WI38 (cell line): ENCODE data around the gene ITGAL.
"Not testable (repeated sequence)": the region's sequence is repeated elsewhere in the genome, so short reads cannot be mapped to it uniquely, and the experiment has no call there.

Source experiments
- H3K4me3 ChIP-seq: 2 replicates; pipeline ENCODE4 v1.5.1; 2011; ENCODE audit warnings: low read depth, mild to moderate bottlenecking, control low read depth, low read length
- TF ChIP-seq, protein P1 (sequence below): IDR thresholded peaks from 2 replicates; pipeline ENCODE4 v1.5.1; 2012; ENCODE audit warnings: low read depth, mild to moderate bottlenecking, control low read depth, low read length

ITGAL gene

DNA sequence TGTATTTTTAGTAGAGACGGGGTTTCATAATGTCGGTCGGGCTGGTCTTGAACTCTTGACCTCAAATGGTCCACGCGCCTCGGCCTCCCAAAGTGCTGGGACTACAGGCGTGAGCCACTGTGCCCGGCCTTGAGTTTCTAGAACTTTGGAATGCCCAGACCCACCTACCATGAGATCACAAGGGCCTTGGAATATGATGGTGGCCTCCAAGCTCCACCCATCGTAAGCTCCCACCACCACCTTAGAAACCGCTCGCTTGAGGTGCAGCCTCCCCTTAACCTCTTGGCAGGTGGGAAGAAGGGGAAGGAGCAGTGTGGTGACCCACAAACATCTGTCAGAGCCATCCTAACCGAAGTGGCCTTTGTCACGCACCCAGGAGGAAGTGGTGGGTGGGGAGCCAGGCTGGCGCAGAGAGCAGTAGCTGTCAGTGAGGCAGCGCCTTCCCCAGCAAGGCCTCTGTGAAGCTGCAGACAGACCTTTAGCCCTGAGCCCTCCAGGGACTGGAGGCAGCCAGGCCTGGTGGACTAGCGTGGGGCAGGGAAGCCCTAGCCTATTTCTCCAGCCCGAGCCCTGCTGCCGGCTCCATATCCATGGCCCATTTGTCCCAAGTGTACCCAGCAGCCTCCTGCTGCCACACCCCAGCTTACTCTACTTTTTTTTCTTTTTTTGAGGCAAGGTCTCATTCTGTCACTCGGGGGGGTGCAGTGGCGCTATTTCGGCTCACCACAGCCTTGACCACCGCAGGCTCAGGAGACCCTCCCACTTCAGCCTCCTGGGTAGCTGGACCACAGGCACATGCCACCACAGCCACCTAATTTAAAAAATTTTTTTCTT, 13.8 kb upstream of the ITGAL start:
- H3K4me3 ChIP-seq: no peak overlapping the region
- TF ChIP-seq, protein P1, sequence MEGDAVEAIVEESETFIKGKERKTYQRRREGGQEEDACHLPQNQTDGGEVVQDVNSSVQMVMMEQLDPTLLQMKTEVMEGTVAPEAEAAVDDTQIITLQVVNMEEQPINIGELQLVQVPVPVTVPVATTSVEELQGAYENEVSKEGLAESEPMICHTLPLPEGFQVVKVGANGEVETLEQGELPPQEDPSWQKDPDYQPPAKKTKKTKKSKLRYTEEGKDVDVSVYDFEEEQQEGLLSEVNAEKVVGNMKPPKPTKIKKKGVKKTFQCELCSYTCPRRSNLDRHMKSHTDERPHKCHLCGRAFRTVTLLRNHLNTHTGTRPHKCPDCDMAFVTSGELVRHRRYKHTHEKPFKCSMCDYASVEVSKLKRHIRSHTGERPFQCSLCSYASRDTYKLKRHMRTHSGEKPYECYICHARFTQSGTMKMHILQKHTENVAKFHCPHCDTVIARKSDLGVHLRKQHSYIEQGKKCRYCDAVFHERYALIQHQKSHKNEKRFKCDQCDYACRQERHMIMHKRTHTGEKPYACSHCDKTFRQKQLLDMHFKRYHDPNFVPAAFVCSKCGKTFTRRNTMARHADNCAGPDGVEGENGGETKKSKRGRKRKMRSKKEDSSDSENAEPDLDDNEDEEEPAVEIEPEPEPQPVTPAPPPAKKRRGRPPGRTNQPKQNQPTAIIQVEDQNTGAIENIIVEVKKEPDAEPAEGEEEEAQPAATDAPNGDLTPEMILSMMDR: no peak

DNA sequence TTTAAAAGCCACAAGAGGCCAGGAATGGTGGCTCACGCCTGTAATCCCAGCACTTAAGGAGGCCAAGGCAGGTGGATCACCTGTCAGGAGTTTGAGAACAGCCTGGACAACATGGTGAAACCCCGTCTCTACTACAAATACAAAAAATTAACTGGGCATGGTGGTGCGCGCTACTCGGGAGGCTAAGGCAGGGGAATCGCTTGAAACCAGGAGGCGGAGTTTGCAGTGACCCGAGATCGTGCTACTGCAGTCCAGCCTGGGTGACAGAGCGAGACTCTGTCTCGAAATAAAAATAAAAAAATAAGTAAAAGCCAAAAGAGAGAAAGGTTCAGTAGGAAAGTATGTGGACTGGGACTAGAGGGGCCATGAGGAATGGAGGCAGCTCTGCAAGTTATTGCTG, 13.1 kb upstream of the ITGAL start:
- TF ChIP-seq, protein P1: no peak
- H3K4me3 ChIP-seq: no peak overlapping the region

DNA sequence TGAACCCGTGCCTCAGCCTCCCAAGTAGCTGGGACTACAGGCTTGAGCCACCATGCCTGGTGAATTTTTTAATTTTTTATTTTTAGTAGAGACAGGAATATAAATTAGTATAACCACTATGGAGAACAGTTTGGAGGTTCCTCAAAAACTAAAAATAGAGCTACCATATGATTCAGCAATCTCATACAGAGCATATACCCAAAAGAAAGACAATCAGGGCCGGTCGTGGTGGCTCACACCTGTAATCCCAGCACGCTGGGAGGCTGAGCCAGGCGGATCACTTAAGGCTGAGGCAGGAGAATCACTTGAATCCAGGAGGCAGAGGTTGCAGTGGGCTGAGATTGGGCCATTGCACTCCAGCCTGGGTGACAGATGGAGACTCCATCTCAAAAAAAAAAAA, 11.1 kb upstream of the ITGAL start:
- not testable (repeated sequence) for H3K4me3 ChIP-seq

DNA sequence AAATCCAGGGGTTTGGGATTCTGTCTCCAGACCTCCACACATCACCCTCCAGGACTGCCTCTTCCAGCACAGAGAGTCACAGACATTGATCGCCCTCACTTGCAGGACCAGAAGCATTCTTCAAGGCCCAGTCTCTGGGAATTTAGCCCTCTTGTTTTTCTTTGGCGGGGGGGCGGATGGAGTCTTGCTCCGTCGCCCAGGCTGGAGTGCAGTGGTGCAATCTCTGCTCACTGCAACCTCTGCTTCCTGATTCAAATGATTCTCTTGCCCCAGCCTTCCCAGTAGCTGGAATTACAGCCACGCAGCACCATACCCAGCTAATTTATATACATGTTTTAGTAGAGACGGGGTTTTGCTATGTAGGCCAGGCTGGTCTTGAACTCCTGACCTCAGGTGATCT, 8.5 kb upstream of the ITGAL start:
- H3K4me3 ChIP-seq: no peak overlapping the region
- TF ChIP-seq, protein P1: no peak

DNA sequence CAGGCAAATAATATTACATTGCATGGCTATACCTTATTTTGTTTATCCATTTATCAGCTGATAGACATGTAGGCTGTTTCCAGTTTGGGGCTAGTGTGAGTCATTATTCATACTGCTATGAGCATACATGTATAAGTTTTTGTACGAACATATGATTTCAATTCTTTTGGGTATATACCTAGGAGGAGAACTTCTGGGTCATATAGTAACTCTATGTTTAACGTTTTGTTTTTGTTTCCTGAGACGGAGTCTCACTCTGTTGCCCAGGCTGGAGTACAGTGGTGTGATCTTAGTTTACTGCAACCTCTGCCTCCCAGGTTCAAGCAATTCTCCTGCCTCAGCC, 2.4 kb upstream of the ITGAL start:
- no peak overlapping the region for H3K4me3 ChIP-seq

DNA sequence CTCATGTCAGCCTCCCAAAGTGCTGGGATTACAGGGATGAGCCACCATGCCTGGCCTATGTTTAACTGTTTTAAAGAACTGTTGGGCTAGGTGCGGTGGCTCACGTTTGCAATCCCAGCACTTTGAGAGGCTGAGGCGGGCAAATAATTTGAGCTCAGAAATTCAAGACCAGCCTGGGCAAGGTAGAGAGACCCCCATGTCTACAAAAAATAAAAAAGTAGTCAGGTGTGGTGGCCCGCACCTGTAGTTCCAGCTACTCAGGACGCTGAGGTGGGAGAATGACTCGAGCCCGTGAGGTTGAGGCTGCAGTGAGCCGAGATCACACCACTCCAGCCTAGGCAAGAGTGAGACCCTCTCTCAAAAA, 1.9 kb upstream of the ITGAL start:
- H3K4me3 ChIP-seq: no peak overlapping the region
- TF ChIP-seq, protein P1: no peak

More for the DNA sequence above, 2.4 kb upstream of the ITGAL start:
- TF ChIP-seq, protein P1: no peak

DNA sequence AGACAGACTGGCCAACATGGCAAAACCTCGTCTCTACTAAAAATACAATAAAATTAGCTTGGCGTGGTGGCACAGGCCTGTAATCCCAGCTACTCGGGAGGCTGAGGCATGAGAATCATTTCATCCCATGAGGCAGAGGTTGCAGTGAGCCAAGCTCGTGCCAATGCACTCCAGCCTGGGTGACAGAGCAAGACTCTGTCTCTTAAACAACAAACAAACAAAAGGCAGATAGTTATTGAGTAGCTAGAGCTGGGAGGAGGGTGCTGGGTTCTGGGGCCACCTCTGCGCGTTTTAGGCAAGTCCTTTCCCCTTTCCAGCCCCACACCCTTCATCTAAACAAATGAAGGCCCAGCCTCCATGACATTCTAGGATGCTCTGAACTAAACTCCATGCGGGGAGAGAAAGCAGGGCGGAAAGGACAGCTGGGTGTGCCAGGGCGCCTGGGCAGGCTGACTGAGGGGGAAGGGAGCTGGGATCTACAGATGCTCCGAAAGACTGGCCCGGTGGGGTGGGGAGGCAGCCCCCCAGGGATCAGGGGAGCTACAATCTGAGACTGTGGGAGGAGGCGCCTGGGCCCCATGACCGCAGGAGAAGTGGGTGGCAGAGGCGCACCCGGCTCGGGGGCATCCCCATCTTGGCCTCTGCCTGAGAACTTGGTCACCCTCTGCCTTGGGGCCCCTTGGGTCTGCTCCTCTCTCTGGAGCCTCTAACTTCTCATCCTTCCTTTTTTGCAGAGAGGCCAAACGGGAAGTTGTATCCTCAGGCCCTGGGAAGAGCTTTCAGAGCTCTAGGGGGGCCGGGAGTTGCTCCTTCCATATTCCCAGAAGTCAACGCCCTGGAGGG, 910 bp downstream of the ITGAL start:
- H3K4me3 ChIP-seq: no peak overlapping the region
- TF ChIP-seq, protein P1: no peak
